HG02885 (cell line): ENCODE results near the gene TMEFF1.

Experiments used
- ATAC-seq: cut with Tn5 transposase; IDR thresholded peaks from one replicate; pipeline ENCODE4 v1.9.1; 2021; ENCODE audit warnings: mild to moderate bottlenecking; ENCODE audit not compliant: unreplicated experiment, poor library complexity

The TMEFF1 gene

GRCh38 chr9:100561256-100561655 is 88.3 kb downstream of the TMEFF1 start:
- ATAC-seq: no peak

DNA sequence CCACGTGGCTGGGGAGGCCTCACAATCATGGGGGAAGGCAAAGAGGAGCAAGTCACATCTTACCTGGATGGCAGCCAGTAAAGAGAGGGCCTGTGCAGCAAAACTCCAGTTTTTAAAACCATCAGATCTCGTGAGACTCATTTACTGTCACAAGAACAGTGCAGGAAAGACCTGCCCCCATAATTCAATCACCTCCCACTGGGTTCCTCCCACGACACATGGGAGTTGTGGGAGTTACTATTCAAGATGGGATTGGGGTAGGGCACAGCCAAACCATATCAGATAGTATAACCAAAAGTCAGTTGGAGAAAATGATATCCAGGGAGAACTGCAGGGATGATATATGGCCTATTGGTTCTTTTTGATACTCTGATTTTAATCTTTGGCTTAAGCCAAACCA is 94.9 kb downstream of the TMEFF1 start:
- no peak for ATAC-seq

DNA sequence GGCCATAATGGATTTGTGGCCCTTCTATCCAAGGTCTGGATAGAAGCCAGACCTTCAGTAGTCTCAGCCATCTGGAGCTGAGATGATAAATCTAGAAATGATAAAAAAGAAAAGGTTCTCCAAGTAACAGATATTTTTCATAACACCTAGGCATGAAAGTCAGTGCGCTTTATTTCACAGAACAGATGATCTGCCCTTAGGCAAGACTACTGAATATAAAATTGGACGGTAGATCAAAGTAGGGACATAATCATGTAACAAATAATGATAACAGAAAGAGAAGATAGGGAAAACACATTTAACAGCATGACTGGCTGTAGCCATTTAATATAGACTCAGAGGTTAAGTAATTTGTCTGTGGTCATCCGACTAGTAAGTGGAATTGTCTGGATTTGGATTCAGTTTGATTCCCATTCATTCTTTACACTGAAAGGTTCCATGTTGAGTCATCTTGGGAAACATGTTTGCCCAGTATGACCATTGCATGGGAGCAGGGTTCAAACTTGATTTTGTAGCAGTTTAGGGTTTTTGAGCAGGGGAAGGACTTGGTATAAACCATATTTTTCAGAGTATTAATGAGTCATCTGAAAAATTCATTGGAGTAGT is 100.8 kb downstream of the TMEFF1 start:
- no peak for ATAC-seq

GRCh38 chr9:100575006-100575405 is 102.1 kb downstream of the TMEFF1 start:
- ATAC-seq: no peak

DNA sequence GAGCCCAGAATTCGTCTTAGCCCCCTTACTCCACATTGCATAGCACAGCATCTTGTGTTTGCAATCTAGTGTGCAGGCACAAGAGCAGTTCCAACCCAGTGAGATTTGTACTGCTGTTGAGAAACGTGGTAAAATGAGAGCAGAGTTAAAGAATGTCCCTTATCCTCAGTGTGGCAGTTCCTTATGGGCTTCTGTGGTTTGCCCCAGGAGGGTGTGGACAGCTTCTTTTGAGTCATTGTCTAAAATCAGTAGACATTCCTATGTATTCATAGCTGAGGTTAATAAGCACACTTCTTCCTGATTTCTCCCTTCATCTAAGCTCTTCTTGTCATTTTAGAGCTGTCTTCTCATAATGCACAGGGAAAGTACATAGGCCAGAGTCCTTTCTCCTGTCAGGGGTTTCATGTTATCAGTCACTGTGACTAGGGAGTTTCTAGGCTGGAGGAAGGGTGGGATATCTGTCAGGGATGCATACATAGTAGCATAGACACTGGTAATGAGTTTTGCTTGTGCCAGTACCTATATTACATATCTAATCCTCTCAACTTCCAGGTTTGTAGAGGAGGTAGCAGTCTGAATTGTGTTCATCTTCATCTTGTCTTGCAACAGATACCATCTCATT is 102.9 kb downstream of the TMEFF1 start:
- ATAC-seq: no peak

- no peak for ATAC-seq
Measured at GRCh38 chr9:100577776-100578448, 105.0 kb downstream of the TMEFF1 start, which contains the start of gene CAVIN4. CAVIN4 (plus strand) TSS chr9:100578079; CDS start chr9:100578144, 65 bp downstream.

GRCh38 chr9:100578610-100579009 is 105.7 kb downstream of the TMEFF1 start:
- ATAC-seq: no peak

DNA sequence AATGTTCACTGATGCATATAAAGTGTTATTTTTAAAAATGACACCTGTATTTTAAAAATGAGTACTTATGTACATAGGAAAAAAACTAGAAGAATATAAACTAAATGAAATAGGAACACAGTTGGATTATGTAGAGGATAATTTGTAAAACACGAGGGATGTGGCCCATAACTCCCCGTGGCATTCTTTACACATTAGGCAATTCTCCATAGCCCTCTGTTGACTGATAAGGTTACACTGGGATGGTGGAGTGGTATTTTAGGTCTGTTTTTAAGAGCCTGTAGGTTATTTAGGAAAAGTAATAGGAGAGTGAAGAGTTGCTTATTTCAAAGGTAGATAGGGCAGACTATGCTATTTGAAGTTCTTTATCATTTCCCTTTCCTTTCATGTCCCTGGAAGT is 106.7 kb downstream of the TMEFF1 start:
- no peak for ATAC-seq

GRCh38 chr9:100580257-100580656 is 107.3 kb downstream of the TMEFF1 start:
- no peak for ATAC-seq

GRCh38 chr9:100581081-100581480 is 108.1 kb downstream of the TMEFF1 start:
- ATAC-seq: no peak

DNA sequence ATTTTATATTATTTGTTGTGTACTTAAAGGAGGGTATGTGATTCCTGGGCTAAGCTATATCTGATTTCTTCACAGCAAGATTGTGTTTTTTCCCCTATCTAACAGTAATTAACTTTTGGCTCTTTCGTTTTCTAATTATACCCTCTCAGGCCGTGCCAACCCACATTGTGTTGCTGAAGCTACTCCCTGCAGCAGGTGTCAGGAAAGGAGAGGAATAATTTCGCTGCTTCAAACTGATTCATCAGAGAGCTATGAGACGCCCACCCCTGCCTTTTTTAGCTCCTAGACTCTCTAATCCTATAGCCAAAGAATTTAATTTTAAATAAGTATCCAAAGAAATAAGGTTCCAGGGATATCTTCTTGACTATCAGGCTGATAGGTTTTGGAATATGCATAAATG is 108.7 kb downstream of the TMEFF1 start:
- ATAC-seq: no peak

DNA sequence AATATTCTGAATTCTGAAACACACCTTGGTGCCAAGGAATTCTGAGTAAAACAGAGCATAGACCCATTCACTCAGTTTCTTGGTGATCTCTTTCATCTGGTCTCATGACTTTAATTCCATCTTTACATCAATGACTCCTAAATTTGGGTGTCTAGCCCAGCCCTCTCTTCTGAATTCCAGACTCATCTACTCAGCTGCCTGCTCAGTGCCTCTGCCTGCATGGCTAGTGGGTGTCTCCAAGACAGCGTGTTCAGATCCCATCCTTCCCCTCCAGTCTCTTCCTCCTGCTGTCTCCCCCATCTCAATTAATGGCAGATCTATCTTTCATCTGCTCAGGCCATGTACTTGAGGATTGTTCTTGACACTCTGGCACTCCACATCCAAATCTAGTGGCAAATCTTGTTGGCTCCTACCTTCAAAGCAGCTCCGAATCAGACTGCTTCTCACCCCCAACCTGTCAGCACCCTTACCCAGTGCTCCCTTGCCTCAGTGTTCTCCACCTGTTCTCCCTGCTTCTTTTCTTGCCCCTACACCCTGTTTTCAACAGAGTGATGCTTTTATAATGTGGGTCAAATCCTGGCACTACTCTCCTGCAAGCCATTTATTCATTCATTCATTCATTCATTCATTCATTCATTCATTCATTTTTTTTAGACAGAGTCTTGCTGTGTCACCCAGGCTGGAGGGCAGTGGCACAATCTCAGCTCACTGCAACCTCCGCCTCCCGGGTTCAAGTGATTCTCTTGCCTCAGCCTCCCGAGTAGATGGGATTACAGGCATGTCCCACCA is 110.3 kb downstream of the TMEFF1 start:
- no peak for ATAC-seq

- no peak for ATAC-seq
Measured at GRCh38 chr9:100584951-100585350, 112.0 kb downstream of the TMEFF1 start.

DNA sequence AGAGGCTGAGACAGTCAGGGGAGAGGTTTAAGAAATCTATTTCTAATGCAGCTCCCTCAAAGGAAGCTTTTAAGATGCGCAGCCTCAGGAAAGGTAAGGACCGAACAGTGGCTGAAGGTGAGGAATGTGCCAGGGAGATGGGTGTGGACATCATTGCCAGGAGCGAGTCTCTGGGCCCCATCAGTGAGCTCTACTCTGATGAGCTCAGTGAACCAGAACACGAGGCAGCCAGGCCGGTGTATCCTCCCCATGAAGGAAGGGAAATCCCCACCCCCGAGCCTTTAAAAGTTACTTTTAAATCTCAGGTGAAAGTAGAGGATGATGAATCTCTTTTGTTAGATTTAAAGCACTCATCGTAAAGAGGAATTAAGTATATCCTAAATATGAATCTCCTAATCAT is 113.1 kb downstream of the TMEFF1 start:
- peak; percentile 56 for ATAC-seq

DNA sequence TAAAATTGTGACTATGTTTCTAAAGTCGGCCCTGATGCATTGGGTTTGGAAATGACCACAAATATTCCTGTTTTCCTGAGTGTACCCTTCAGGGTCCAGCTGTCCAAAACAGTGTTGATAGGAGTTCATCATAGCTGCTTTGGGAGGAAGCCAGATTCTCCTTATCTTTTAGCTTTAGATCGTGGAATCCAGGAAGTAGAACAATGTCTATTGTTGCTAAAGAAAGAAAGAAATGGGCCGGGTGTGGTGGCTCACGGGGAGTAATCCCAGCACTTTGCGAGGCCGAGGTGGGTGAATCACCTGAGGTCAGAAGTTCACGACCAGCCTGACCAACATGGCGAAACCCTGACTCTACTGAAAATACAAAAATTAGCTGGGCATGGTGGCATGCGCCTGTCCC is 114.4 kb downstream of the TMEFF1 start:
- ATAC-seq: no peak

DNA sequence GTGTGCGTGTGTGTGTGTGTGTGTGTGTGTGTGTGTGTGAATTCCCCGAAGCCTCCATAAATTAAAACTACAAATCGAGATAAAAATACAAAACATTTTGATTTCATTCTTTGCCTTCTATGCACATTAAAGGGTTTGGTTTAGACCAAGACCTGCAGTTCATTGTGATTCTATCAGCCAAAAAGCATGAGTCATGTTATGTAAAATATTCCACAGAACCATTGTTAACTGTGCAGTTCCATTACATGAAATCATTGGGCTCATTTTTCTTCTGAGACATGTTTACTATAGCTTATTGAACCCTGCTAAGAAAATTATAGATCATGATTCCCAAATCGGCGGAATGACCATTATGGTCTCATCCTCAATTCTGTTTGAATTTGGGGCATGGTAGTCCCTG is 116.6 kb downstream of the TMEFF1 start:
- no peak for ATAC-seq

- no peak for ATAC-seq
Measured at GRCh38 chr9:100590481-100590880, 117.5 kb downstream of the TMEFF1 start.

- ATAC-seq: no peak
Measured at GRCh38 chr9:100591139-100591538, 118.2 kb downstream of the TMEFF1 start.

GRCh38 chr9:100591639-100592412 is 118.9 kb downstream of the TMEFF1 start:
- ATAC-seq: no peak
